Activated gamma-delta T cell treated with Interleukin-2 at 50 U/mL for 16 hours (primary cell): ENCODE results near the gene HGF.
"Not testable (repeated sequence)": the region's sequence is repeated elsewhere in the genome, so short reads cannot be mapped to it uniquely, and the experiment has no call there.

ENCODE experiments used
- DNase-seq: peaks from one replicate; pipeline ENCODE4 v3.0.0-alpha.2; 2020

The HGF gene

DNA sequence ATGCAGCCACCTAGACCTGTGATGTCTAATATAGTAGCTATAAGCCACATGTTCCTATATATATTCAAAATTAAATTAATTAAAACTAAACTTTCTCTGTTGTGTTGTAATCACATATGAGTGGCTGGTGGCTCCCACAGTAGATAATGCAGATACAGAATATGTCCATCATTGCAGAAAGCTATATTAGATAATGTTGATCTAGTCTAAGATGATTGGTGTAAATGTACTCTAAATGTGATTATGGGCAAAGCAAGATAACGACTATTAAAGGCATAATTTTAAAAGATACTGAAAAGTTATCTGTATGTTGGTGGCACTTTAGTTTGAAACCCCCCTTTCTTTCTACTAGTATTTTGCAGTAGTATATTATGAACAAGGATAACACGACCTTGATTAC is 5.7 kb upstream of the HGF start:
- DNase-seq = no peak

- DNase-seq = no peak
Measured at GRCh38 chr7:81774551-81774950, 4.7 kb upstream of the HGF start.

- no peak for DNase-seq
Measured at GRCh38 chr7:81770728-81771223, 929 bp upstream of the HGF start.

GRCh38 chr7:81768951-81769778 is 682 bp downstream of the HGF start:
- no peak for DNase-seq

DNA sequence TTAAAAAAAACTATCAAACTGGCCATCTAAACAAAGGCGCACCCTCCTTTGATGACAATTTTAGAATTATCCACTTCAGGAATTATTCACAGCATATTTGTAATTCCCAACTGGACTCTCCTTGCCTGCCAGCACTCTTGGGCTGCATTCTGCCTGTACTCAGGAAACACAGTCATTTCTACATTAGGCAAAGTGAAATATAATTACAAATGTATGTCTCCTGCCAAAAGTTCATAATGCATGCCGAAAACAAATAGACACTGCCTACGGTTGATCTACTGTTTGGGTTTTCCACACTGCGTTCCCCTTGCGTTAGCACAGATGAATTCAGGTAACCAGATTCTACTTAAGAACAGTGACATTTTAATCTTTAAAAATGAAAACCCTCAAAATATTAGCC is 1.9 kb downstream of the HGF start:
- no peak for DNase-seq

DNA sequence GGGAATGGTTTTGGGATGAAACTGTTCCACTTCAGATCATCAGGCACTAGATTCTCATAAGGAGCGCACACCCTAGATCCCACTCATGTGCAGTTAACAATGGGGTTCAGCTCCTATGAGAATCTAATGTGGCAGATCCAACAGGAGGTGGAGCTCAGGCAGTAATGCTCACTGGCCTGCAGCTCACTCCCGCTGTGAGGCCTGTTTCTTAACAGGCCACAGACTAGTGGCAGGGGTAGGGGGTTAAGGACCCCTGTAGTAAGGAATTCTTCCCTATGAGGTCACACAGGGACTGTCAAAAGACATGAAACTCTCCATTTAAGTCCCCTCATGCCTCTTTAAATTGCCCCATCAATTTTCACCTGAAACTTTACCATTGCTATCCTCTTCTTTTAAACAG is 8.0 kb downstream of the HGF start:
- no peak for DNase-seq

DNA sequence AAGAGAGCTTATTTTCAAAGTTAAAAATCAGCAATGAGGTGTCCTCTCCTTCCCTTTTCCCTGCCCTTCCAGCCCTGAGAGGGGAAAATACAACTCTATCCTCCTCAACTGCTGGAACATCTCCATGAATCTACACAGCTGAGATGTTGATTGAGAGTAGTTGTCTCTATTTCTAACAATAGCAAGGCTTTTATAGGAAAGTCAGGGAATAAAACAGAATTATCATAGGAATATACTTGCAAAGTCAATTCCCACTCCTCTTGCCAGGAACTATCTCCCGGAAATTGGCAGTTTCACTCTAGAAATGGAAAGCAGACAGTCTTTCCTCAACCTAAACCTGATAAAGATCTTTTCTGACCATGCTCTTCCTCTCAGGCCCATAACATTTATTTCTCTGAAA is 8.8 kb downstream of the HGF start:
- DNase-seq = no peak

DNA sequence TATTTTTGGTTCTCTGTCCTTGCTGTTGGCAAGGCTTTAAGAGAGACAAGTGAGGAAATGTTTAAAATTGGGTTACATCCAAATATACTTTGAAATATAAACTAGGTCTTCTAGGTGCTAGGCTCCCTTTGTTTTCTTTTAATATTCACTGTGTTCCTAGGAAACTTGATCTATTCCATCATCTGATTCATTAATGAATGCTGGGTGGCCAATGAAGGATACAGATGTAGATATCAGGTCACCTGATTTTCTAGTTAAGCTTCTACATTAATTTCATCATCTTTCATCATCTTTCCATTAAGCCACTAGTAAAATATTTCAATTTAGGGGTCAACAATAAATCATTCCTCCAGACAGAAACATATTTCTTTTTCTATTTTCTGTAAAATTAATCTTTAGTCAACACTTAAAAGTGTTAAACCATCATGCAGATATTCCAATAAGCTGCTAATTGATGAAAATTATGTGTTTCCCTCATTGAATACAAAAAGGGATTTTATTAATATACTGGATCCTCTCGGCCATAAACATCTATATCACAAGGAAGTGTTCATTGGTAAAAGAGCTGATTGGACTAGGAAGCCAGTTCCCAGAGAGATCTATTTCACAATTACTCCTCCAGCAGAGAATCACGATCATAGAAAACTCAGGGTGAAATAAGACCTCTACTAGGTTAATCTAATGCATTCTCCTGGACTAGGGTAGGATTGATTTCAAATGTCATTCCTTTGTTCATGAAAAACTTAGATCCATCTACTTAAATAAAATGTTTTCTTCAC is 14.7 kb downstream of the HGF start:
- DNase-seq = no peak

DNA sequence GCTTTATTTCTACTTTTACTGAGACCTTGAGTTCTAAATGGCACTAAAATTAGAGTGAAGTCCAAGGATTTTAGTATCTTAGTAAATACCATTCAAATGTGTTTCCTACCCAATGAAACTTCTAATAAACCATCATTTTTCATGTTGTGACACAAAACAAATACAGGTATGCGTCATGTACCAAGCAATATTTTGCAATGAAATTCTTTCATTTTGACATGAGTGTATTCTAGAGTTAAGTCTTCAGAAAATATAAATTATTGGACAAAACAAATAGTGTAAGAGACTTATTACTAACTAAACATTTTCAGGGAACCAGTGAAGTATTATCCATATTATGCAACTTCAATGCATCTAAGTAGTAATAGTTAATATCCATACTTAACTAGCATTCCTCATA is 16.5 kb downstream of the HGF start:
- no peak for DNase-seq

GRCh38 chr7:81752318-81752714 is 17.5 kb downstream of the HGF start:
- DNase-seq = no peak

GRCh38 chr7:81751619-81752317 is 18.1 kb downstream of the HGF start:
- DNase-seq = no peak

DNA sequence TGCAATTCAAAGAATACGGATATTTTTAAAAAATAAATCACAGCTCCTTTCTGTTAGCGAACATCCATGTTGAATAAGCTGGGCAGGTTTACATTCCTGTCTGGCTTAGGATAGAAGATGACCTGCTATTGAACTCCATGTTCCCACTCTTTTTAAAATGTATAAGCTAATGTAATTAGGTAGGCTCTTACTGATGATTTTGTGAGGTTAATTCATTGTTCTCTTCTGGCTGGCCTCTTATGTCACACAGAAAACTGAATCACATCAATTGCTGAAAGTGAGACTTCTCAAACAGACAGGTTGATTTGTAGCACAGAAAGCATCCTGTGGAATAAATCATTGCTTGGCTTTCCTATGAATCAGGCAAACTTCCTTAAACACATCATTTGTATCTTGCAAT is 24.2 kb downstream of the HGF start:
- no peak for DNase-seq

DNA sequence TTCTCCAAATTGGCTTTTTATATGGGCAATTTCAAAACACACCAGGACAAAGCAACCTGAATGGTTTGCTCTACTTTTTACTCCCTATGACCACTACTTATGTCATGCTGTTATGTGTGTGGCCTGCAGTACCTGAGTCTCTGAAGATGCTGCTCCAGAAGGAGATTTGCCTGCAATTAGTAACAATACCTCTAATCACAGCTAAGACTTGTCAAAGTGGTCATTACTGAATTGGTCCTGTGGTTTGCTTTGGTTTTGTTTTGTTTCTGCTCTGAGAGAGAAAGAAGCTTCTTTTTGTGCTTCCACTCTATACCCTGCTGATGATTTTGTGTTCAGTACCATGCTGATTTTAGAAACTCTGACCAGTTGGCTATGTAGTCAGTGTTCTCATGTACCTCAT is 25.5 kb downstream of the HGF start:
- no peak for DNase-seq

- no peak for DNase-seq
Measured at GRCh38 chr7:81743665-81744064, 26.2 kb downstream of the HGF start.

- no peak for DNase-seq
Measured at GRCh38 chr7:81743201-81743600, 26.6 kb downstream of the HGF start.

- DNase-seq = no peak
Measured at GRCh38 chr7:81740403-81740802, 29.4 kb downstream of the HGF start.

DNA sequence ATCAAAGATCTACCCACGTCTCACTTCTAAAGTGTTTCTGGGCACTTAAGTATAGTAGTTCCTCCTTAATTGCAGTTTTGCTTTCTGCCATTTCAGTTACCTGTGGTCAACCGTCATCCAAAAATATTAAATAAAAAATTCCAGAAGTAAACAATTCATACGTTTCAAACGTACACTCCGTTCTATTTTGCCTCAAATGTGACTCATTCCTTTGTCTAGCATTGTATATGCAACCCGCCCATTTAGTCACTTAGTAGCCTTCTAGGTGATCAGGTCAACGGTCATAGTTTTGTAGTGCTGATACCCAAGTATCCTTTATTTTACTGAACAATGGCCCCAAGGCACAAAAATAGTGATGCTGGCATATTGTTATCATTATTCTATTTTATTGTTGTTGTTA is 33.8 kb downstream of the HGF start:
- no peak for DNase-seq

- no peak for DNase-seq
Measured at GRCh38 chr7:81725812-81726127, 44.1 kb downstream of the HGF start.

- no peak for DNase-seq
Measured at GRCh38 chr7:81725003-81725811, 44.6 kb downstream of the HGF start.

DNA sequence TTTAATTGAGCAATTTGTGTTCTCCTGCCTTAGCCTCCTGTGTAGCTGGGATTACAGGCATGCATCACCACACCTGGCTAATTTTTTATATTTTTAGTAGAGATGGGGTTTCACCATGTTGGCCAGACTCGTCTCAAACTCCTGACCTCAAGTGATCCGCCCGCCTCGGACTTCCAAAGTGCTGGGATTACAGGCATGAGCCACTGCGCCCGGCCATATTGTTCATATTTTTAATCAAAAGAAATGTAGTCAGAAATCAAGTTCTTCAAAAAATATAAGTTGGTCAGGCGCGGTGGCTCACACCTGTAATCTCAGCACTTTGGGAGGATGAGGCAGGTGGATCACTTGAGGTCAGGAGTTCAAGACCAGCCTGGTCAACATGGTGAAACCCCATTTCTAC is 47.6 kb downstream of the HGF start:
- not testable (repeated sequence) for DNase-seq

DNA sequence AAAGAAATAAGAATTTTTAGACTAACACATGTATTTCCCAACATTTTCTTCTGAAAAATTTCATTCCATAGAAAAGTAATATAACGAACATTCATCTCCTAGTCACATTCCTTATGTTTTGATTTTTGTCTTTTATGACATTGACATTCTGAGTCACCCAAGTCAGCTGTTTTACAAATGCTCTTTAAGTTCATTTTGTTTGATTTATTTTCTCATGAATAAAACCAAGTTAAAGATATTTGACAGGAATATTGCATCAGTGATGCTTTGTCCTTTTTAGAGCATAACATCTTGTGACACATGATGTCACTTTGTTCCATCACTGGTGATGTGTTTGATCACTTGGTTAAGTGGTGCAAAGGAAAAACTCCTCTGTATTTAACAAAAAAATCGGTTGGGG is 48.4 kb downstream of the HGF start:
- DNase-seq = no peak

- no peak for DNase-seq
Measured at GRCh38 chr7:81719865-81720264, 50.0 kb downstream of the HGF start.
